ENCODE results near the gene SMIM20.

GRCh38 chr4:25905371-25905770 lies 8.6 kb upstream of the SMIM20 start:
- TF ChIP-seq CTCF (IDR thresholded peaks at IDR 0.05): no peak
- no peak for TF ChIP-seq POLR2A (IDR thresholded peaks at IDR 0.05)
